Brain pericyte (primary cell): Measurements from ENCODE around the gene HACL1.

Experiments
- DNase-seq: peaks from one replicate; pipeline ENCODE4 v3.0.0-alpha.2; 2012; ENCODE audit warnings: low read depth, low spot score

The HACL1 gene

DNA sequence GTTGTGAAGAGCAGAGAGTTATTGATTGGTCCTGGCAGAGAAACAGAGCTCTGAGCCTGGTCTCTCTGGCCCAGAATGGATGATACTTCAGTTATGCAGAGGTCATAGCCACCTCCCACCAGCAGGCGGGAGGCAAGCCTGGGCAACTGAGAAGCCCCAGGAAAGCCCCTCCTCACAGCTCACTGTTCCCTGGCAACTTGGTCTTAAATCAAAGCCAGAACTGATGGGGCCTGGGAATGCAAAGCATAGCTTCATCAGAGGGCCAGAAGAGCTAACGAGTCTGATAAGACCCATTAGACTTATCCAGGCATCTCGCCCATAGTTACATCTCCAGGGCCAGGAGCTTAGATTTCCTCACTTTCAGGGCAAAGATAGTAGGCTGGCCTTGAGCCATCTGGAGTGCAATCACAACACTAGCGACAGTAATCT lies 74.3 kb downstream of the HACL1 start:
- DNase-seq: no peak

DNA sequence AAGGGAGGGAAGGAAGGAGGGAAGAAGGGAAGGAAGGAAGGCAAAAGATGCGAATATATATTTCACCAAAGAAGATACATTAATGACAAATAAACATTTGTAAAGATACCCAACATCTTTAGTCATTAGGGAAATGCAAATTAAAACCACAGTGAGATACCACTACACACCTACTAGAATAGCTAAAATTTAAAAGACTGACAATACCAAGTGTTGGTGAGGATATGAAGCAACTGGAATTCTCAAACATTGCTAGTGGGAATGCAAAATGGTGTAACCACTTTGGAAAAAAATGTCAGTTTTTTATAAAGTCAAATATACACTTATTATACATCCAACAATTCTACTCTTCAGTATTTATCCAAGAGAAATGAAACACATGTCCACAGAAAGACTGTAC lies 75.6 kb downstream of the HACL1 start:
- DNase-seq: no peak

DNA sequence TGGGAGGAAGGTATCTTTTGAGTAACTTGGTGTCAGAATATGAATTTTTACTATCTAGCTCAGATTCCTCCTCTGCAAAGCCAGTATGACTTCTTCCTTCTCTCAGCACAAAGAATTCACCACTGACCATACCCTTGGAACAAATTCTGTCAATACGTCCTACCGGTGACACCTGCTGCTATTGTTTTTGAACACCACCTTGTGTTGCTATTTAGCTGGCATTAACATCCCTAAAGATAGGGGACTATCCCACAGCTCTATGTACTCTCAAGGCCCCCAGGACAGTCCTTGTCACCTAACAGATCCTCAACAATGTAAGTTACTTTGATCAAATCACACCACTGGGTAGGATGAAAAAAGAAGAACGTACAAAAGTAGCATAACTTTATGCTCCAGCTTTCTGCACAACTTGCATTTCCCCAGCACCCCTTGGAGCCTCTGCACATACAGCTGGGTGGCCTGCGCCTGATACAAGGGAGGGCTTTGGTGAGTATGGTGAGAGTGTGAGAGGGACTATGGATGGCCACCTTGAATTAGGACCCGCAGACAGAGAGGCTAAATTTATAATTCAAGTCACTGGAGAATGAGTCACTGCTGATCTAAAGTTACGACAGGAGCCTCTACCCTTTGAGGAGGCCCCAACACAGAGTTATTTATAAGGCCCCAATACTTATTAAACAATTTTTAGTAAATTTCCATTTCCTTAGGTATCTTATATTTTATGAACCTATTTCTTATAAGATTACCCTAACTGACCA lies 77.5 kb downstream of the HACL1 start:
- no peak for DNase-seq

DNA sequence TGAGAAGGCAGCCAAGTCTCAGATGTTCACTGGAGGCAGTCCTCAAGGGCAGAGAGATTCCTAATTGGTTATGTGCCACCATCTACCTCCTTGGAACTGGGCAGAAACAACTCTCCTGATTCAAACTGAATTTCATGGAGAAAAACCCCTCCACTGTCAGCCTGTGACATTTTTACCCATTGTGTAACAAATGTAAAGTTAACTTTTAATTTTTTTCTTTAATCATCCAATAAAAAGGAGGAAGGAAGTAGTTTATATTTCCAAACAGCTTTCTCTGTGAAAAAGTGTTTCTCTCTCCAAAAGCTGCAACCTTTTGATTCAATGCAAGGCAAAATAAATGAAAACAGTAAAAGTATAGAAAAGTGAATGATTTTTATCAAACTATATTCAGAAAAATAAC lies 79.4 kb downstream of the HACL1 start:
- no peak for DNase-seq

DNA sequence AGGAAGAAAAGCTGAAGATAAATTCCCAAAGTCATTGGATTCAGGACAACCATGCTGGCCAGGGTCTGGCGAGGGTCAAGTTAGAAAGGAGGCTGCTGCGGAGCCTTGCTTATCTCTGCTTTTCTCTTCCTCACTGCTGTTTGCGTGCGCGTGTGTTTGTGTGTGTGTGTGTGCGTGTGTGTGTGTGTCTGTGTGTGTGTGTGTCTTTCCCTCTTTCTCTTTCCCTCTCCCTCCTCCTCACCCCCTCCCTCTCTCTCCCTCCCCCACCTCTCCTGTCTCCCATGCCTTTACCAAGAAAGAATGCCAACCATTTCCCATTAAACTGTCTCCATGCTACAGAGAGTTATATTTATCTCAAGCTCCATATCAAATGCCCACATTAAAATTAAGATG lies 79.8 kb downstream of the HACL1 start, which contains the start of gene COLQ:
Gene COLQ (minus strand): TSS at position 134 of the 393 bp plus-strand sequence. CDS start 81 bp downstream, at position 53.
- no peak for DNase-seq

DNA sequence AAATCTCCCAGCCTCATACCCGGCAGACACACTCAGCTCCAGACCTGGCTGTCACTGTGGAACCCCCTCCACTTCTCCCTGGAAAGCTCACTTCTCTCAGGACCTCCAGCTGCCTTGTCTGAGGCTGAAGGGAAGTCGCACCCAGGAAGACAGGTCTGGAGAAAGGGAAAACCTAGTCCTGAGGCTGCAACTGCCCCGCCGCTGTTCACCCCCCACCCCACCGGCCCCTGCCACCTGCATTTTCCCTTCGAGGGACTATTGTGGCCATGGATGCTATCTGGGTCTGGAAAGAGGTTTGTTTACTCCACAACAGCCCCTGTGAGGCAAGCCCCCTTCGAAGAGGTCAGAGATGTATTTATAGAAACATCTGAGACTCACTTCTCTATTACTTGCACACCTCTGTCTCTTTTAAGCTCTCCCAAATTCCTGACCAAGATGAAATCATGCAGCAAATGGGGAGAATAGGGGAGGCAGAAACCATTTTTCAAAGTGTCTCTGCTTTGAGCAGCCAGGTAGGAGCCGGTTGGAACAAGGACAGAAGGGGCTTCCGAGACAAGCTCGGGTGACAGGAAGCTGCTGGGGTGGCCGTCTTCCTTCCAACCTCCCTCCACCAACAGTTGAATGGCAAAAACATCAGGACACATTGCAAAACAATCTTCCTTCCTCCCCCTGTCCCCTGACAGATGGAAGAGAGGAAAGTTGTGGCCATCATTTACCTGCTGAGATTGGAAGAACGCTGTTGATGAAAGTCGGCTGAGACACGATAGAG lies 80.4 kb downstream of the HACL1 start:
- no peak for DNase-seq

DNA sequence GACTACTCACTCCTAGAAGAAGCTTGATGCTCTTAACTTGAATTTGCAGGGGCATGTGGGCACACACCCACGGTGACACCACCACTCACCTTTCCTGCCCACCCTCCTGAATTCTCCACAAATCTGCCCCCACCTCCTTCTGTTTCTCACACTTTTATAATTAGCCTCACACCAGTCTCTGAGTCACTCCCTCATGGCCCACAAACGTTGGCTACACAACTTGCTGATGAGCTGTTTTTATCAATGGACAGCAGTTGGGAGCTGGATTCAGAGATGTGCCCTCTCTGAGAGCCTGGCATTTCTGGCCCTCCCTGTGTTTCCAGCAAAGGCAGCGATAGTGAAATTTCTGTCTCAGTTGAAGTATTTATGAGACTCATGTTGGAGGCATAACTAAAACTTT lies 81.2 kb downstream of the HACL1 start:
- no peak for DNase-seq

DNA sequence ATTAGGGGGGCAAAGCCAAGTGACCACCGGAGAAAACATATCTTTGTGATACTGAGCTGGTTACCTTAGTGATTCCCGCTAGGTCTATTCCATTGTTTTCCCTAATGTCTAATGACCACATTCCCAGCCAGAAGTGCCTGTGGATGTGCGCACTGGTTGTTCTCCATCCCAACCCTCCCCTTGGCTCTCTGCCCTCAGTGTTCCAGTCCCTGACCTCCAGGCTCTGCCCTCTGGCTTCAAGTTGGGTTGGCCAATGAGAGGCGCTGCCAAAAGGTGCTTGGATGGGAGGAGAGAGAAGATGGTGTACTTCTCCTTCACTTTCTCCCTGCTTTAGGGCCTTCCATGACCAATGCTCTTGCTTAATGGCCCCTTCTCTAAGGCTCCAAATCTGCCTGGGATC lies 82.3 kb downstream of the HACL1 start:
- no peak for DNase-seq

DNA sequence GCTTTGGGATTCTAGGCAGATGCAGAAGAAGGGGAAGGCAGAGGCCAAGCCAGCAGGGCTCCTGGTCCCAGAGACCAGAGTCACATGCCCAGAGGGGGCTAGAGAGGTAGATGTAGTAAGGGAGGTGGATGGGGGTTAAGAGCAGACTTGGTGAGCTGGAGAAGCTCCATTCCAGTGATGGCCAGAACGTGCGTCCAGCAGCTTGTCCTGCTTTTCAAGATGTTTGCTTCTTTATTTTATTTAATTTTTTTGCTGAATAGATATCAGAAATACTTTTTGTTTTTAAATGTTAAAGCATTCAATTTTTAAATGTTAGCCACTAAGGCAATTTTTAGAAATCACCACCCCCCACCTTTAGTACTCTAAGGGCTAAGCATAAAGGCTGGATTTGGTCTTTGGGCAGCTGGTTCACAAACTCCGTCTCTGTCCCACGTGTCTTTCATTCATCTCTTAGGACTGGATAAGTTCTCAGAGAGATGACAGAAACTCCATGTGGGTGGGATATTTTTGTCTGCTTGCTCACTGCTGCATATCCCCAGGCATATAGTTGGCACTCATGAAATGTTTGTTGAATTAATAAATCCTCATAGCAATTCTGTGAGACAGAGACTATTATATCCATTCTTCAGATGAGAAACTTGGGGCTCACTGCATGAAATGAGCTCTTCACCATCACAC lies 86.6 kb downstream of the HACL1 start:
- no peak for DNase-seq

DNA sequence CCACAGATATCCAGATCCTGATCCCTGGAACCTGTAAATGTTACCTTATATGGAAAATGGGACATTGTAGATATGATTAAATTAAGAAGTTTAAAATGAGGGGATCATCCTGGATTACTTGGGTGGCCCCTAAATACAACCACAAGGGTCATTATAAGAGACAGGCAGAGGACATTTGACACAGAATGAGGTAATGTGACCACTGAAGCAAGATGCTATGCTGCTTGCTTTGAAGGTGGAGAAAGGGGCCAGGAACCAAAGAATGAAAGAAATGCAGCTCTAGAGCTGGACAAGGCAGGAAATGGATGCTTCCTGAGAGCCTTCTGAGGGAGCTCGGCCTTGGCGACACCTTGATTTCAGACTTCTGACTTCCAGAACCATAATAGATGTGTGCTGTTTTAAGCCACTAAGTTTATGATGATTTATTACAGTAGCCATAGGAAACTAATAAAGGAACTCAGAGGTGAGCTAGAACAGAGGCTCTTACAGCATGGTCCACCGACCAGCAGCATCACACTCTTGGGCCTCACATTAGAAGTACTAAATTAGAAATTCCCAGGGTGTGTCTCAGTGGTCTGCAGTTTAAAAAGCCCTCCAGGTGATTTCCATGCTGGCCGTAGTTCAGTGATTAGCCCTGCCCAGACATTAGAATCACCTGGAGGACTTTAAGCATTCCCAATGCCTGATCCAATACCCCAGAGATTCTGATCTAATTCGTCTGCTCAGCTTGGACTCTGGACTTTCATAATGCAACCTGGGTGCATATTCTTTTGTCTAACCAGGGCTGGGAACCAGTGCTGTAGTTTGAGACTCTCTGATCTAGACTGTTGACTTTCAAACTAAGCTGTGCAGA lies 87.3 kb downstream of the HACL1 start:
- no peak for DNase-seq

DNA sequence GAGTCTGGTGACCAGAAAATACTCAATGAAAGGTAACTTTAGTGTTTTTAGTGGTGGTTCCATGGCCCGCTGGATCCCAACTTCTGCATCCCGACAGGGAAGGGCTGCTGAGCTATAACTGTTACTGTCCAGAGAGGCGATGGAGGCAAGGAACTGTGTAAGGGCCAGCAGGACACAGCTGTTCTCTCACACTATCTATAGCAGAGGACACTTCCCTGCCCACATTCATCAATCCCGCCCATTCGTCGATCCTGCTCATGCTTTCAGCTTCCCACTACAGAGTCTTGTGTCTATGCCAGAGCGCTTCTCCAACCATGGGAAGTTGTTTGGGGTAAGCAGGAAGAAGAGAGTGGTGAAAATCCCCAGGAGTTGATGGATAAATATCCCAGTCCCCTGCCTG lies 88.3 kb downstream of the HACL1 start:
- DNase-seq: no peak

DNA sequence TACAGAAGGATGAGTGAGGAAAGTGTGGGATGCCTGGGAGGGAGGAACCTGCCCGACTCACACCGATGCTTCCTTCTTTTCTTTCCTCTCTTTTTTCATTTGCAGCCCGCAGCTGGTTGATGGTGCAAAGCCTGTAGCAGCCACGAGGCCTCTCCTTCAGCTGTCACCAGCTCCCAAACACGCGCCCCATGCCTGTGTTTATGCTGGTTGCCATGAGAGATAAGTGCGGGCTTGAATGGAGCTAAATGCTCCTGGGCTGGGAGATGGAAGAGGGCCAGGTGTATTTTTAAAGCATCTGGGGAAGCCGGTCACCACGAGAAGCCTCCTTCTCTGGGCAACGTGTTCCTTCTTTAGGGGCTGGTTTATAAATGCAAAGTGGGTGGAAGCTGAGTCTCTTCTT lies 89.2 kb downstream of the HACL1 start:
- DNase-seq: no peak

DNA sequence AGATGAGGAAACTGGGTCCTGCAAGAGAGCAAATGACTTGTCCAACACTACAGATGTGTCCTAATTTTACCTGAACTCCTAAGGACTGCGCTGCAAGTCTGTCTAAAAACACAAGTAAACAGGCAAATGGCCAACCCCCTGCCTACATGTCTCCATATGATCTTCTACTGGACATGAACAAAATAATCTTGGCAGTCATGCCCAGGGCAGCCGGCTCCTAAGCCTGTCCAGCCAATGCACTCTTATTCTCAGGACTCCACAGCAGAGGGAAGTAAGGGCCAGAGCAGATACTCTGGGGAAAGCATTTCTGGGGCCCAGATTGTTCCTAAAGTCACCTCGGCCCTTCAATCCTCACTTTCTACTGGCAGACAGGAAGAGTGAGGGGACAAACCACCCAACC lies 90.2 kb downstream of the HACL1 start:
- no peak for DNase-seq
